Stimulated activated CD8-positive, alpha-beta memory T cell treated with anti-CD3 and anti-CD28 coated beads, Interleukin-4, amount 100 ng/mL, for 48 hours (primary cell): ENCODE data around the gene SFXN4.
"Not testable (repeated sequence)": the region's sequence is repeated elsewhere in the genome, so short reads cannot be mapped to it uniquely, and the experiment has no call there.

Experiments used
- DNase-seq: peaks from one replicate; pipeline ENCODE4 v3.0.0-alpha.2; 2020

SFXN4 gene

DNA sequence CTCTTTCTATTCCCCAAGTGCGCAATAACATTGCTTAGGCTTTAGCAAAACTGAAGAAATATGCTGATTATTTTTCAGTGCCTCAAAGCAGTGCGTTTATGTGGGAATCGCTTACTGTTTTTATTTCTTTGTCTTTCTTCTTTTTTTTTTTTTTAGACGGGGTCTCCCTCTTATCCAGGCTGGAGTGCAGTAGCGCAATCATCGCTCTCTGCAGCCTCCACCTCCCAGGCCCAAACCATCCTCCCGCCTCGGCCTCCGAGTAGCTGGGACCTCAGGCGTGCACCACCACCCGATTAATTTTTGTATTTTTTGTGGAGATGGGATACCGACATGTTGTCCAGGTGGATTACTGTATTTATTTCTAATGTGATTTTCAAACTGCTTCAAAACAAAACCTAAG lies 60.4 kb downstream of the SFXN4 start:
- no peak for DNase-seq

DNA sequence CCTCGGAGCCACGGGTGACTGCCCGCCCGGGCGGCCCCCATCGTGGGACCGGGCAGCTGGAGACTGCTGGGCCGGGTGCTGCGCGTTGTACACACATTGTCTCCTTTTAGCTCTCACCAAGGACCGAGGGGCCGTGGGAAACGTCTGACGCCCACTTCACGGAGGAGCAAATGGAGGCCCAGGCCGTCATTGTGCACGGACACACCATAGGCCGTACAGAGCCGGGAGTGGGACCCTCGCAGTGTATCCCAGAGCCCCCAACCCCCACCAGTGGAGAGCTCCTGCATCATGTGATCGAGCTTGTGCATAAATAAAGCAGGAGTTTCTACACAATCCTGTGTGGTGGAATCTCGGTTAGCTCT lies 60.9 kb downstream of the SFXN4 start:
- peak; percentile 42 for DNase-seq

GRCh38 chr10:119103903-119104653 lies 61.4 kb downstream of the SFXN4 start, which contains the start of gene DENND10:
TSS of gene DENND10 (plus strand) at chr10:119104113. CDS start at chr10:119104143, 30 bp downstream.
- peak; percentile 84 for DNase-seq

GRCh38 chr10:119103241-119103902 lies 62.1 kb downstream of the SFXN4 start:
- no peak for DNase-seq

DNA sequence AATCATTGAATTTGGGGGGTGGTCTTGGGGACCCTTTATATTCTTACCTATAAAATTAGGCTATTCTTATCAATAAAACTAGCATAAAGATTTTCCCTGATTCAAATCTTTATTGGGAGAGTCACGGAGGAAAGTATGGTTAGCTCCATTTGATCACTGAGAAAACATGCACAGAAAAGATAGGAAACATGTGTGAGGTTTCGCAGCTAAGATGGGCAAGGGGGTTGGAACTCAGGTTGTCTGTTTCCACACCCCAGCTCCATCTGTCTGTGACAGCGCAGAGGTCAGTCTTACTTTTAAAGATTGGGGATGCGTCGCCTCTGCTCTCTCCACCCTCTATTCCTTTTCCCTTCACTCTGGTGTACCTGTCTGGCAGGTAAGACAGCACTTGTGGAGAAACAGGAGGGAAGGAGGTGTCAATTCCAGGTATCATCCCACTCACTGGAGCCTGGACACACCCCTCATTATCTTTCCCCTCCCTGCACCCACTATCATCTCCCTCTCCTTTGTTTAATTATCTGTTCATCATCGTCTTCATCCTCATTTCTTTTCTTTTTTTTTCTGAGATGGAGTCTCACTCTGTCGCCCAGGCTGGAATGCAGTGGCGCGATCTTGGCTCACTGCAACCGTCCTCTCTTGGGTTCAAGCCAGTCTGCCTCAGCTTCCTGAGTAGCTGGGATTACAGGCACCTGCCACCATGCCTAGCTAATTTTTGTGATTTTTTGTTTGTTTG lies 64.0 kb downstream of the SFXN4 start:
- DNase-seq, result no peak

- no peak for DNase-seq
Observed at GRCh38 chr10:119100434-119101238, 64.9 kb downstream of the SFXN4 start.

- DNase-seq, result no peak
Observed at GRCh38 chr10:119098576-119098975, 66.9 kb downstream of the SFXN4 start.

DNA sequence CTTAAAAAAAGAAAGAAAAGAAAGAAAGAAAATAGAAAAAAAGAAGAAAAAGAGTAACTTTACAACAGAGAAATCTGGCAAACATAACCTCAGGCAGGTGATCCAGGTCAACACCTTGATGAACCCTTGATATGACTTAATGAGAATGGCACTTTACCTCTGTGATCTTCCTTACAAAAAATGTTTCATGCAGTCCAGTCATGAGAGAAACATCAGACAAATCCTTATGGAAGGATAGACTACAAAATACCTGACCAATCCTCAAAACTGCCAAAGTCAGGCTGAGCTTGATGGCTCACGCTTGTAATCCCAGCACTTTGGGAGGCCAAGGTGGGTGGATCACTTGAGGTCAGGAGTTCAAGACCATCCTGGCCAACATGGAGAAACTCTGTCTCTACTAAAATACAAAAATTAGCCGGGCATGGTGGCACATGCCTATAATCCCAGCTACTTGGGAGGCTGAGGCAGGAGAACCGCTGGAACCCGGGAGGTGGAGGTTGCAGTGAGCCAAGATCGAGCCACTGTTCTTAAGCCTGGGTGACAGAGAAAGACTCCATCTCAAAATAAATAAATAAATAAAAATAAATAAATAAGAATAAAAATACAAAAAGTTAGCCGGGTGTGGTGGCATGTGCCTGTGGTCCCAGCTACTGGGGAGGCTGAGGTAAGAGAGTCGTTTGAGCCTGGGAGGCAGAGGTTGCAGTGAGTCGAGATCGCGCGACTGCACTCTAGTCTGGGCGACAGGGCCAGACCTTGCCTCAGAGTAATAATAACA lies 68.7 kb downstream of the SFXN4 start:
- DNase-seq, result not testable (repeated sequence)

- DNase-seq, result no peak
Observed at GRCh38 chr10:119095640-119096039, 69.9 kb downstream of the SFXN4 start.

DNA sequence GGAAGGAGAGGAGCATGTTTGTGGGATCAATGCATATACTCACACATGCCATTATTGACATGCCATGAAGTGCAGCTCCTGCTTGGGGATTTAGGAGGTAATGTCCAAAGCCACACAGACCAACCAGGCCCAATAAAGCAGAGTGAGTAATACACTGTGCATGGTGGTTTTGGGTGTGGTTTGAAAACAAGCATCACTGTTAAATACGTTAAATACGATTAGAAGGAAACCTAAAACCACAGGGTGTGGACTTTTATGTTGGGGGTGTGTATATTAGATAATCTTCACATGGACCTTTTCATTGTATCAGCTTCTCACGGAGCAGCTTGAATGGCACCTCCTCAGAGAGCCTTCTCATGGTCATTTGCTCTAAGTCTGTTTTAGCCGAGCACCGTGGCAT lies 74.5 kb downstream of the SFXN4 start:
- peak; percentile 40 for DNase-seq
